Measurements from ENCODE around the gene GALNT2. TPM values are rescaled to one million over a fixed set of nuclear protein-coding genes. Genes with fewer than 3 reads are reported as not detected.

The GALNT2 gene
- total and polyA plus RNA-seq, 9 of the 15 experiments (the other 6 are each of a cell fraction or from before 2014, with no cell fraction given) = 1.6 to 106 (median 51.9) TPM

GRCh38 chr1:230226007-230226800 is 159.2 kb downstream of the GALNT2 start (continued):
- TF ChIP-seq, protein P1, sequence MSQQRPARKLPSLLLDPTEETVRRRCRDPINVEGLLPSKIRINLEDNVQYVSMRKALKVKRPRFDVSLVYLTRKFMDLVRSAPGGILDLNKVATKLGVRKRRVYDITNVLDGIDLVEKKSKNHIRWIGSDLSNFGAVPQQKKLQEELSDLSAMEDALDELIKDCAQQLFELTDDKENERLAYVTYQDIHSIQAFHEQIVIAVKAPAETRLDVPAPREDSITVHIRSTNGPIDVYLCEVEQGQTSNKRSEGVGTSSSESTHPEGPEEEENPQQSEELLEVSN (IDR thresholded peaks at IDR 0.05; ENCODE audit: borderline replicate concordance in 1 of 2, extremely low read depth in 1 of 2, insufficient read depth in 1 of 2, insufficient read length in 1 of 2, low read depth in 1 of 2, low read length in 1 of 2, poor library complexity in 1 of 2, severe bottlenecking in 1 of 2) = no peak
- TF ChIP-seq ELK3 (CRISPR knock-in tag; IDR thresholded peaks at IDR 0.05) (no peak), MECOM (CRISPR knock-in tag; IDR thresholded peaks at IDR 0.05) (no peak), HOXB6 (CRISPR knock-in tag; IDR thresholded peaks at IDR 0.05; ENCODE audit: borderline replicate concordance) (no peak), HBP1 (CRISPR knock-in tag; IDR thresholded peaks at IDR 0.05) (no peak)

Data from K562 (cell line).